SKM-1 treated with dmso at 0.1 percent for 144 hours (cell line): ENCODE measurements around the gene ASAH2.
"Not testable (repeated sequence)": the region's sequence is repeated elsewhere in the genome, so short reads cannot be mapped to it uniquely, and the experiment has no call there.

Experiments
- DNase-seq: peaks from one replicate; lab custom pipeline; 2025; ENCODE audit not compliant: unreplicated experiment; lab: John Stamatoyannopoulos, UW

ASAH2 gene

GRCh38 chr10:50251394-50251793 lies at the start of gene ASAH2:
TSS of gene ASAH2 (minus strand) at chr10:50251516. CDS start at chr10:50248610, 2,906 bp downstream.
- no peak for DNase-seq

- DNase-seq, result no peak
Observed at GRCh38 chr10:50299948-50300669, 48.8 kb upstream of the ASAH2 start.

- no peak for DNase-seq
Observed at GRCh38 chr10:50295367-50295766, 44.1 kb upstream of the ASAH2 start.

GRCh38 chr10:50294582-50294981 lies 43.3 kb upstream of the ASAH2 start:
- no peak for DNase-seq

- no peak for DNase-seq
Observed at GRCh38 chr10:50293513-50294313, 42.4 kb upstream of the ASAH2 start.

GRCh38 chr10:50291261-50291850 lies 40.0 kb upstream of the ASAH2 start:
- no peak for DNase-seq

GRCh38 chr10:50289196-50289595 lies 37.9 kb upstream of the ASAH2 start:
- no peak for DNase-seq

- DNase-seq, result no peak
Observed at GRCh38 chr10:50286996-50287803, 35.9 kb upstream of the ASAH2 start.

GRCh38 chr10:50286517-50286916 lies 35.2 kb upstream of the ASAH2 start:
- no peak for DNase-seq

- no peak for DNase-seq
Observed at GRCh38 chr10:50281967-50282522, 30.7 kb upstream of the ASAH2 start.

GRCh38 chr10:50281210-50281966 lies 30.1 kb upstream of the ASAH2 start:
- no peak for DNase-seq

GRCh38 chr10:50280049-50280841 lies 28.9 kb upstream of the ASAH2 start:
- no peak for DNase-seq

- DNase-seq, result no peak
Observed at GRCh38 chr10:50279489-50279888, 28.2 kb upstream of the ASAH2 start.

- peak; percentile 17 for DNase-seq
Observed at GRCh38 chr10:50275650-50276235, 24.4 kb upstream of the ASAH2 start.

GRCh38 chr10:50272531-50272930 lies 21.2 kb upstream of the ASAH2 start:
- DNase-seq, result no peak

GRCh38 chr10:50271564-50272250 lies 20.4 kb upstream of the ASAH2 start:
- DNase-seq, result no peak

- DNase-seq, result not testable (repeated sequence)
Observed at GRCh38 chr10:50267877-50268276, 16.6 kb upstream of the ASAH2 start.

GRCh38 chr10:50262625-50263024 lies 11.3 kb upstream of the ASAH2 start:
- DNase-seq, result not testable (repeated sequence)
